Ovary (tissue), 3 donors: ENCODE measurements around the gene RPL5.

Experiments used
- CTCF ChIP-seq, 3 donors: fragments of 450-650 bp in 2 of 3; fragments of 200-600 bp in 1 of 3; IDR thresholded peaks; one replicate each; pipeline versions ENCODE4 v1.5.1 to v1.8.0; 2016 to 2022; ENCODE audit warnings: antibody characterized with exemption in 3 of 3, mild to moderate bottlenecking in 1 of 3
- EP300 ChIP-seq: sonication (generic); formaldehyde crosslinking; IDR thresholded peaks from one replicate; pipeline ENCODE4 v1.6.1; 2017; ENCODE audit warnings: antibody characterized with exemption
- POLR2A ChIP-seq: fragments of 450-650 bp; IDR thresholded peaks from one replicate; pipeline ENCODE4 v1.6.1; 2017; ENCODE audit warnings: antibody characterized with exemption, mild to moderate bottlenecking, moderate library complexity
- donor health status: DM: no; HTN: no; CAD: no.

GRCh38 chr1:92790081-92790480, 41.8 kb upstream of the RPL5 start:
- TF ChIP-seq CTCF (IDR thresholded peaks at IDR 0.05) (no peak), POLR2A (no peak), EP300 (no peak)
